ENCODE measurements around the gene RNPEPL1. TPM values are rescaled to one million over a fixed set of nuclear protein-coding genes. Genes with fewer than 3 reads are reported as not detected.

RNPEPL1 gene
- total RNA-seq, 2 experiments from 2014 or later, result 39.1 to 40.5 TPM

DNA sequence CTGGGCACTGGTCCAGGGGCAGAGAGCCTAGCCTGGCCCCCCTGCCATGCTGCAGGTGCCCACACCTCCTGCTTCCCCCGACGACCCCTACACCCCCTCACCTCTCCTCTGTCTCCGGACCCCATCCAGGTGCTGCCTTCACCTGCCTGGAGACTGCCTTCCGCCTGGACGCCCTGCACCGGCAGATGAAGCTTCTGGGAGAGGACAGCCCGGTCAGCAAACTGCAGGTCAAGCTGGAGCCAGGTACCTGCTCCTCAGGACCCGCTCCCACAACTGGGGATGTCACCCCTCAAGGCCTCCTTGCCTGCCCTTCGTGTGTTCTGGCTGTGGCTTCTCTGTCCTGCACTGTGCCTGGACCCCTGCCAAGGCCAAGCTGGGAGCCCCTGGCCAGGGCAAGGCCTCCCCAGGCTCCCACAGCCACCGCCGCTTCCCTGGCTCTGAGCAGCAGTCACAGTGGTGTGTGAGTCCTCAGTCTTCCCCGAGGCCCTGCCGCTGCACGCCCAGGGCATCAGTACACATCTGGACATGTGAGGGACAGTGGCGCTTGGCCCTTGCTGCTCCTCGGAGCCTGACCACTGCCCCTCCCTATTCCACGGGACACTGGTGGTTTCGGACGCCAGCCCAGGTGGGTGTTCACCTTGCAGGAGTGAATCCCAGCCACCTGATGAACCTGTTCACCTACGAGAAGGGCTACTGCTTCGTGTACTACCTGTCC is 6.3 kb downstream of the RNPEPL1 start:
- intact Hi-C loops (cut with micrococcal nuclease), result no loop called here
- Mint-ChIP-seq H3K4me3 (no peak overlapping the region), H3K9me3 (no peaks in the 10 kb centered on the region), H3K36me3 (ENCODE audit: low read depth) (no peaks in the 10 kb centered on the region), H3K27ac (no peak overlapping the region), H3K4me1 (ENCODE audit: low read depth) (peaks cover 29% of the 10 kb centered on the region), H3K27me3 (no peaks in the 10 kb centered on the region)
- TF ChIP-seq, protein P1, sequence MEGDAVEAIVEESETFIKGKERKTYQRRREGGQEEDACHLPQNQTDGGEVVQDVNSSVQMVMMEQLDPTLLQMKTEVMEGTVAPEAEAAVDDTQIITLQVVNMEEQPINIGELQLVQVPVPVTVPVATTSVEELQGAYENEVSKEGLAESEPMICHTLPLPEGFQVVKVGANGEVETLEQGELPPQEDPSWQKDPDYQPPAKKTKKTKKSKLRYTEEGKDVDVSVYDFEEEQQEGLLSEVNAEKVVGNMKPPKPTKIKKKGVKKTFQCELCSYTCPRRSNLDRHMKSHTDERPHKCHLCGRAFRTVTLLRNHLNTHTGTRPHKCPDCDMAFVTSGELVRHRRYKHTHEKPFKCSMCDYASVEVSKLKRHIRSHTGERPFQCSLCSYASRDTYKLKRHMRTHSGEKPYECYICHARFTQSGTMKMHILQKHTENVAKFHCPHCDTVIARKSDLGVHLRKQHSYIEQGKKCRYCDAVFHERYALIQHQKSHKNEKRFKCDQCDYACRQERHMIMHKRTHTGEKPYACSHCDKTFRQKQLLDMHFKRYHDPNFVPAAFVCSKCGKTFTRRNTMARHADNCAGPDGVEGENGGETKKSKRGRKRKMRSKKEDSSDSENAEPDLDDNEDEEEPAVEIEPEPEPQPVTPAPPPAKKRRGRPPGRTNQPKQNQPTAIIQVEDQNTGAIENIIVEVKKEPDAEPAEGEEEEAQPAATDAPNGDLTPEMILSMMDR (IDR thresholded peaks at IDR 0.05), result no peak
- POLR2A ChIA-PET, result no interaction called here
- CTCF ChIA-PET, result no interaction called here
- DNase-seq (no peak), ATAC-seq (no peak)

DNA sequence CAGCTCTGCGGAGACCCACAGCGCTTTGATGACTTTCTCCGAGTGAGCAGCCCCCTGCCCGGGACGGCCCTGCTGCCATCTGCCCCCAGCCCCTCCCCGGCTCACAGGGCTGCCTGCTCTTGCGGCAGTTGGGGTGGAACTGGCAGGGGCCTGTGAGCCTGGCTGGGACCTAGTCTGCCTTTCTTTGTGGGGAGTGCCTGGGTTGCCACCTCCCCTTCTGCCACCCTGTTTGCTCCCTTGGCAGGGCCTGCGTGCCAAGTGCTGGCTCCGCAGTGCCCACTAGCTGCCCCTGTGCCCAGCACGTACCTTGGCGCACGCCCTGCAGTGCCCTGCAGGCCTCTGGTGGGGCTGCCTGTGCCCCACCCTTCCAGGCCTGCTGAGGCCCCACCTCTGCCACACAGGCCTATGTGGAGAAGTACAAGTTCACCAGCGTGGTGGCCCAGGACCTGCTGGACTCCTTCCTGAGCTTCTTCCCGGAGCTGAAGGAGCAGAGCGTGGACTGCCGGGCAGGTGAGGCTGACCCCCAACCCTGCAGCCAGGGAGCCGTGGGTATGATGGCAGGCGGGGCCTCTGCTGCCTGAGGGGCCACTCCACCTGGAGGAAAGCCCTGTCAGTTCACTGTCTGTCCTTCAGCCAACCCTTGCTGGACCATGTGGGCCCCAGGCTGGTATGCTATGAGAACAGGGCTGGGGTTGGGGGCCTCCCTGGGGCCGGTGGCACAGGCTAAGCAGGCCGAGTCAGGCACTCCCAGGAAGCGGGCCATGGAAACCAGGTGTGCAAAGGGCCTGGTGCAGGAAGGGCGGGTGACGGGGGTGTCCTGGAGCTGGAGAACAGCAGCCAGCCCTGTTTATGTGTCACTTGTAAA is 7.0 kb downstream of the RNPEPL1 start:
- intact Hi-C loops (cut with micrococcal nuclease), result no loop called here
- Mint-ChIP-seq H3K27ac (no peak overlapping the region), H3K4me3 (no peak overlapping the region)

DNA sequence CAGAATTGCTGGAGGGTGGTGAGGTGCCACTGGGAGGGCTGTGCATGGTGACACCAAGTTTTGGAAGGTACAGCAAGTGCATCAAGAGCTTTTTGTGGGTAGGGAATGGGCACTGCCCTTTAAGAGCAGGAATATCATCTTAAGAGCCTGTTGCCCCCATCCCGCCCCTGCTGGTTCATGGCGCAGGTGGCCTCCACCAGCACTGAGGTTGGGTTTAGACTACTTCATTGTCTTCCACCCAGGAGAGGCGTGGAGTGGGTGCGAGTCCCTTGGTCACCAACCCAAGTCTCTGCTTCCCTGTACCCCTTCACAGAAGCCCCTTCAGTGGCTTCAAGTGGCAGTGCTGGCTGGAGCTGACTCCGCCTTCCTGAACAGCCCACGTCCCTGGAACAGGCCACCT is 7.8 kb downstream of the RNPEPL1 start:
- POLR2A ChIA-PET, result no interaction called here
- Mint-ChIP-seq H3K27ac (no peak overlapping the region), H3K4me3 (no peak overlapping the region), H3K9me3 (no peaks in the 10 kb centered on the region), H3K27me3 (no peaks in the 10 kb centered on the region), H3K4me1 (ENCODE audit: low read depth) (peaks cover 25% of the 10 kb centered on the region), H3K36me3 (ENCODE audit: low read depth) (peaks cover 10% of the 10 kb centered on the region)
- TF ChIP-seq, protein P1 (IDR thresholded peaks at IDR 0.05), result no peak
- ATAC-seq, result no peak
- no peak for DNase-seq
- intact Hi-C loops (cut with micrococcal nuclease), result no loop called here
- CTCF ChIA-PET, result interaction anchor here (1.1 kb wide), 1 partner anchor 12 kb away, joined by 3 read pairs; no protein-coding TSS in a partner anchor

More for the DNA sequence above, 7.0 kb downstream of the RNPEPL1 start:
- DNase-seq (no peak), ATAC-seq (no peak)
- no peaks in the 10 kb centered on the region for H3K27me3 Mint-ChIP-seq
- TF ChIP-seq, protein P1 (IDR thresholded peaks at IDR 0.05), result no peak
- peaks cover 29% of the 10 kb centered on the region for H3K4me1 Mint-ChIP-seq (ENCODE audit: low read depth)
- no peaks in the 10 kb centered on the region for H3K9me3 Mint-ChIP-seq
- CTCF ChIA-PET, result no interaction called here
- POLR2A ChIA-PET, result no interaction called here
- H3K36me3 Mint-ChIP-seq (ENCODE audit: low read depth), result peaks cover 5% of the 10 kb centered on the region

DNA sequence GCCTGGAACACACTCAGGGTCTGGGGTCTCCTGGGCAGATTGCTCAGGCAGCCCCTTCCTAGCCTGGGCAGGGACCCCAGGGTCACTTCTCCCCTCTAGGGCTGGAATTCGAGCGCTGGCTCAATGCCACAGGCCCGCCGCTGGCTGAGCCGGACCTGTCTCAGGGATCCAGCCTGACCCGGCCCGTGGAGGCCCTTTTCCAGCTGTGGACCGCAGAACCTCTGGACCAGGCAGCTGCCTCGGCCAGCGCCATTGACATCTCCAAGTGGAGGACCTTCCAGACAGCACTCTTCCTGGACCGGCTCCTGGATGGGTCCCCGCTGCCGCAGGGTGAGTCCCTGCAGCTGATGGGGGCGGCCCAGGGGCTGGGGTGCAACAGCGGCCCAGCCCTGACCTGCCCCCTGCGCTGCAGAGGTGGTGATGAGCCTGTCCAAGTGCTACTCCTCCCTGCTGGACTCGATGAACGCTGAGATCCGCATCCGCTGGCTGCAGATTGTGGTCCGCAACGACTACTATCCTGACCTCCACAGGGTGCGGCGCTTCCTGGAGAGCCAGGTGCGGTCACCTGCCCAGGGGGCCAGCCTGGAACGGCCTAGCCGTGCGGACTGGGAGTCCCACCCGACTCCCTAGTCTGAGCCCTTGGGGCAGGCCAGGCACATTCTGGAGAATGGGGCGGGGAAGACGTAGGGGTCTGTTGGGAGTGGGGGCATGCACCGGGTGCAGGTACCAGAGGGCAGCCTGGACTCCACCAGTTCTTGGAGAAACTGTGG is 8.3 kb downstream of the RNPEPL1 start:
- Mint-ChIP-seq H3K27ac (no peak overlapping the region), H3K27me3 (no peaks in the 10 kb centered on the region), H3K36me3 (ENCODE audit: low read depth) (peaks cover 12% of the 10 kb centered on the region), H3K4me3 (no peak overlapping the region), H3K4me1 (ENCODE audit: low read depth) (peaks cover 21% of the 10 kb centered on the region), H3K9me3 (no peaks in the 10 kb centered on the region)
- intact Hi-C loops (cut with micrococcal nuclease), result no loop called here
- TF ChIP-seq, protein P1 (IDR thresholded peaks at IDR 0.05), result no peak
- DNase-seq (no peak), ATAC-seq (no peak)
- CTCF ChIA-PET, result interaction anchor here (1.1 kb wide), 1 partner anchor 11 kb away, joined by 3 read pairs; no protein-coding TSS in a partner anchor
- POLR2A ChIA-PET, result interaction anchor here (1.3 kb wide), 1 partner anchor 11 kb away, joined by 4 read pairs; no protein-coding TSS in a partner anchor
